Liver (tissue), 3 donors: ENCODE results near the gene PLSCR1.

Experiments used
- CTCF ChIP-seq: fragments of 150-350 bp; IDR thresholded peaks from 2 replicates; pipeline ENCODE4 v1.5.1; 2017; ENCODE audit warnings: improper control_type of control experiment, low read depth, low read length; ENCODE audit not compliant: missing input control
- GABPA ChIP-seq, 2 donors: IDR thresholded peaks in 1 of 2; conservative IDR thresholded peaks in 1 of 2; 2 replicates each; pipeline ENCODE4 v1.6.1; 2016; ENCODE audit warnings: antibody characterized with exemption in 2 of 2, mild to moderate bottlenecking in 1 of 2, moderate library complexity in 1 of 2
- RAD21 ChIP-seq, 2 donors: IDR thresholded peaks; 2 replicates each; pipeline ENCODE4 v1.6.1; 2016; ENCODE audit warnings: antibody characterized with exemption in 2 of 2, mild to moderate bottlenecking in 2 of 2
- donor health status: healthy.
- donor health status: healthy.

GRCh38 chr3:146559388-146559787 lies 15.0 kb upstream of the PLSCR1 start:
- TF ChIP-seq CTCF (no peak), RAD21 (IDR thresholded peaks at IDR 0.05) (no peak), GABPA (IDR thresholded peaks at IDR 0.05 in 1 of 2, conservative IDR thresholded peaks at IDR 0.05 in 1 of 2) (no peak)
